GM20431 (cell line): ENCODE data around the gene SMG6.

Experiments
- in situ Hi-C: fragments of 300-500 bp; cut with MseI, MboI; formaldehyde crosslinking; loops from one replicate; pipeline ENCODE4 v1.15.0; 2020; ENCODE audit warnings: low sequenced_read_pairs; ENCODE audit not compliant: unreplicated experiment

SMG6 gene

GRCh38 chr17:2309338-2310154, 6.0 kb upstream of the SMG6 start:
- in situ Hi-C loops, result no loop called here

GRCh38 chr17:2304931-2305330, 1.3 kb upstream of the SMG6 start:
- in situ Hi-C loops, result no loop called here

- in situ Hi-C loops, result no loop called here
Observed at GRCh38 chr17:2302778-2303203, 794 bp downstream of the SMG6 start.

- in situ Hi-C loops, result no loop called here
Observed at GRCh38 chr17:2299756-2300155, 3.8 kb downstream of the SMG6 start.

- in situ Hi-C loops, result no loop called here
Observed at GRCh38 chr17:2299136-2299535, 4.4 kb downstream of the SMG6 start.

- in situ Hi-C loops, result no loop called here
Observed at GRCh38 chr17:2297023-2297422, 6.6 kb downstream of the SMG6 start.

- in situ Hi-C loops, result no loop called here
Observed at GRCh38 chr17:2295575-2295974, 8.0 kb downstream of the SMG6 start.

- in situ Hi-C loops, result no loop called here
Observed at GRCh38 chr17:2292100-2292499, 11.5 kb downstream of the SMG6 start.

GRCh38 chr17:2289878-2290478, 13.6 kb downstream of the SMG6 start:
- in situ Hi-C loops, result no loop called here

GRCh38 chr17:2283302-2283701, 20.3 kb downstream of the SMG6 start:
- in situ Hi-C loops, result no loop called here

GRCh38 chr17:2282297-2282873, 21.2 kb downstream of the SMG6 start:
- in situ Hi-C loops, result no loop called here

- in situ Hi-C loops, result no loop called here
Observed at GRCh38 chr17:2279707-2280106, 23.9 kb downstream of the SMG6 start.

GRCh38 chr17:2277429-2278170, 26.0 kb downstream of the SMG6 start:
- in situ Hi-C loops, result no loop called here

GRCh38 chr17:2275722-2276121, 27.9 kb downstream of the SMG6 start:
- in situ Hi-C loops, result no loop called here

GRCh38 chr17:2274414-2274813, 29.2 kb downstream of the SMG6 start:
- in situ Hi-C loops, result no loop called here

- in situ Hi-C loops, result no loop called here
Observed at GRCh38 chr17:2271985-2272702, 31.4 kb downstream of the SMG6 start.

GRCh38 chr17:2267354-2267753, 36.2 kb downstream of the SMG6 start:
- in situ Hi-C loops, result no loop called here

GRCh38 chr17:2266865-2267228, 36.7 kb downstream of the SMG6 start:
- in situ Hi-C loops, result no loop called here

GRCh38 chr17:2266045-2266864, 37.3 kb downstream of the SMG6 start:
- in situ Hi-C loops, result no loop called here
